DOHH2 (cell line): ENCODE measurements around the gene STON2.

Experiments
- H3F3A ChIP-seq: fragments of 200-600 bp; sonication (generic), shearing (Covaris generic); 2 replicates; pipeline ENCODE4 v1.6.0; 2016; ENCODE audit warnings: antibody characterized with exemption, mild to moderate bottlenecking; ENCODE audit not compliant: control insufficient read depth, insufficient read depth
- H3K27ac ChIP-seq: fragments of 200-600 bp; sonication (generic); 2 replicates; pipeline ENCODE4 v1.5.1; 2014; ENCODE audit warnings: low read depth, mild to moderate bottlenecking, low read length, moderate library complexity
- H3K27me3 ChIP-seq: fragments of 200-600 bp; sonication (generic); 2 replicates; pipeline ENCODE4 v1.6.1; 2014; ENCODE audit warnings: mild to moderate bottlenecking, low read length, mixed read lengths; ENCODE audit not compliant: control insufficient read depth
- H3K36me3 ChIP-seq: fragments of 200-600 bp; sonication (generic); 2 replicates; pipeline ENCODE4 v1.6.1; 2014; ENCODE audit warnings: mild to moderate bottlenecking, low read length, moderate library complexity, mixed read lengths; ENCODE audit not compliant: control insufficient read depth
- H3K4me1 ChIP-seq: fragments of 200-600 bp; sonication (generic); 2 replicates; pipeline ENCODE4 v1.6.1; 2014; ENCODE audit warnings: mild to moderate bottlenecking, low read length, mixed read lengths; ENCODE audit not compliant: control insufficient read depth
- H3K4me2 ChIP-seq: fragments of 200-600 bp; sonication (generic); 2 replicates; pipeline ENCODE4 v1.6.0; 2014; ENCODE audit warnings: mild to moderate bottlenecking, low read length, moderate library complexity
- H3K4me3 ChIP-seq: fragments of 200-600 bp; sonication (generic); 2 replicates; pipeline ENCODE4 v1.5.1; 2014; ENCODE audit warnings: mild to moderate bottlenecking, low read length, mixed read lengths
- H3K79me2 ChIP-seq: fragments of 200-600 bp; sonication (generic); 2 replicates; pipeline ENCODE4 v1.6.1; 2014; ENCODE audit warnings: mild to moderate bottlenecking, low read length, mixed read lengths; ENCODE audit not compliant: control insufficient read depth
- H3K9me2 ChIP-seq: fragments of 200-600 bp; sonication (generic); replicated peaks from 2 replicates; pipeline ENCODE4 v1.6.1; 2014; ENCODE audit warnings: mild to moderate bottlenecking, low read length, mixed read lengths; ENCODE audit not compliant: control insufficient read depth
- H3K9me3 ChIP-seq: fragments of 200-600 bp; sonication (generic); 2 replicates; pipeline ENCODE4 v1.6.1; 2014; ENCODE audit warnings: antibody characterized with exemption, low read length, mixed read lengths; ENCODE audit not compliant: control insufficient read depth, insufficient read depth
- H4K20me1 ChIP-seq: fragments of 200-600 bp; sonication (generic); 2 replicates; pipeline ENCODE4 v1.6.0; 2014; ENCODE audit warnings: low read depth, mild to moderate bottlenecking, antibody characterized with exemption, low read length, moderate library complexity; ENCODE audit not compliant: control insufficient read depth, insufficient read depth
- CTCF ChIP-seq: fragments of 200-600 bp; sonication (generic); IDR thresholded peaks from one replicate; pipeline ENCODE4 v1.5.1; 2014; ENCODE audit warnings: antibody characterized with exemption, mild to moderate bottlenecking, low read depth, low read length; ENCODE audit not compliant: poor library complexity, severe bottlenecking
- EZH2phosphoT487 ChIP-seq: fragments of 200-600 bp; sonication (generic); IDR thresholded peaks from 2 replicates; pipeline ENCODE4 v1.6.1; 2017; ENCODE audit warnings: borderline replicate concordance, mild to moderate bottlenecking, antibody characterized with exemption, low read length, moderate library complexity, mixed read lengths

The STON2 gene

GRCh38 chr14:81406863-81407262 lies 6.7 kb upstream of the STON2 start:
- Histone ChIP-seq H3K9me3 (no peaks in the 10 kb centered on the region), H3K27me3 (no peaks in the 10 kb centered on the region), H3K9me2 (no peaks in the 10 kb centered on the region), H3F3A (no peaks in the 10 kb centered on the region), H3K4me1 (no peaks in the 10 kb centered on the region), H3K79me2 (no peaks in the 10 kb centered on the region), H3K36me3 (no peaks in the 10 kb centered on the region), H3K4me2 (no peak overlapping the region), H3K4me3 (no peak overlapping the region), H3K27ac (no peak overlapping the region), H4K20me1 (no peaks in the 10 kb centered on the region)
- TF ChIP-seq EZH2phosphoT487, result no peak
- TF ChIP-seq CTCF, result no peak

- Histone ChIP-seq H3K27me3 (no peaks in the 10 kb centered on the region), H3K4me1 (no peaks in the 10 kb centered on the region), H3K9me3 (no peaks in the 10 kb centered on the region), H3K4me2 (no peak overlapping the region), H4K20me1 (no peaks in the 10 kb centered on the region), H3K36me3 (no peaks in the 10 kb centered on the region), H3K27ac (no peak overlapping the region), H3F3A (no peaks in the 10 kb centered on the region), H3K9me2 (no peaks in the 10 kb centered on the region), H3K79me2 (no peaks in the 10 kb centered on the region), H3K4me3 (no peak overlapping the region)
- no peak for TF ChIP-seq CTCF
- TF ChIP-seq EZH2phosphoT487, result no peak
These were observed 2.0 kb upstream of the STON2 start for GRCh38 chr14:81402123-81402495.

GRCh38 chr14:81401420-81402122 lies 1.4 kb upstream of the STON2 start:
- no peaks in the 10 kb centered on the region for H4K20me1 ChIP-seq
- no peaks in the 10 kb centered on the region for H3K79me2 ChIP-seq
- H3K9me3 ChIP-seq, result no peaks in the 10 kb centered on the region
- no peak for TF ChIP-seq EZH2phosphoT487
- no peak for TF ChIP-seq CTCF
- H3K4me3 ChIP-seq, result no peak overlapping the region
- H3K4me2 ChIP-seq, result no peak overlapping the region
- H3K27me3 ChIP-seq, result no peaks in the 10 kb centered on the region
- no peak overlapping the region for H3K27ac ChIP-seq
- no peaks in the 10 kb centered on the region for H3K36me3 ChIP-seq
- H3F3A ChIP-seq, result no peaks in the 10 kb centered on the region
- no peaks in the 10 kb centered on the region for H3K9me2 ChIP-seq
- H3K4me1 ChIP-seq, result no peaks in the 10 kb centered on the region
